Endothelial cell of umbilical vein (primary cell): ENCODE results near the gene CCNY. TPM values are rescaled to one million over a fixed set of nuclear protein-coding genes. Genes with fewer than 3 reads are reported as not detected.

Experiments used
- BruUV-seq: library from RNA; stranded (reverse); fragments of 400-500 nt; replicated peaks from 2 replicates; lab custom pipeline; 2021; lab: Mats Ljungman, UMichigan
- CTCF ChIA-PET: fragments of 300-600, 350-600 bp; sonication (Branson Sonifier 250); formaldehyde crosslinking; loops from one replicate; lab custom pipeline; 2021; ENCODE audit warnings: antibody characterized with exemption, inconsistent platforms; lab: Charles Lee
- POLR2A ChIA-PET: fragments of 300-600, 350-600 bp; sonication (Branson Sonifier 250); formaldehyde crosslinking; loops from one replicate; lab custom pipeline; 2021; ENCODE audit warnings: antibody characterized with exemption, inconsistent platforms; lab: Charles Lee
- DNase-seq: peaks from one replicate; pipeline ENCODE4 v3.0.0-alpha.2; 2011; ENCODE audit warnings: low read depth, low spot score
- FAIRE-seq: peaks from 2 replicates; lab custom pipeline; 2011; peaks lifted over from hg19 to GRCh38; lab: Jason Lieb, UNC
- H2AFZ ChIP-seq: 2 replicates; pipeline ENCODE4 v1.6.0; 2012; ENCODE audit warnings: low read depth, low read length, control low read depth, inconsistent platforms
- H3K27ac ChIP-seq: 2 replicates; pipeline ENCODE4 v1.5.1; 2011; ENCODE audit warnings: low read depth, mild to moderate bottlenecking, control low read depth, low read length, moderate library complexity; ENCODE audit not compliant: insufficient read depth
- H3K27me3 ChIP-seq, 2 experiments: 2 replicates each; pipeline versions ENCODE4 v1.6.0 to v1.6.1; 2011; ENCODE audit warnings: low read length in 2 of 2, mixed read lengths in 1 of 2; ENCODE audit not compliant: control insufficient read depth in 2 of 2, insufficient read depth in 2 of 2
- H3K36me3 ChIP-seq, 2 experiments: 2 replicates in 1 of 2; 3 replicates in 1 of 2; pipeline ENCODE4 v1.5.1; 2011; ENCODE audit warnings: low read length in 2 of 2, mild to moderate bottlenecking in 1 of 2, moderate library complexity in 1 of 2; ENCODE audit not compliant: control insufficient read depth in 2 of 2, insufficient read depth in 2 of 2; ENCODE audit errors: extremely low read depth in 1 of 2
- H3K4me1 ChIP-seq: 3 replicates; pipeline ENCODE4 v1.5.1; 2011; ENCODE audit warnings: mild to moderate bottlenecking, low read length; ENCODE audit not compliant: control insufficient read depth, insufficient read depth; ENCODE audit errors: extremely low read depth
- H3K4me2 ChIP-seq: 2 replicates; pipeline ENCODE4 v1.6.1; 2011; ENCODE audit warnings: low read length, control low read depth, mixed read lengths; ENCODE audit not compliant: insufficient read depth
- H3K4me3 ChIP-seq, 3 experiments: fragments of 200-600 bp in 1 of 3; sonication (generic), shearing (Covaris generic) in 1 of 3; replicated peaks in 1 of 3; 2 replicates each; pipeline ENCODE4 v1.5.1; 2011 to 2016; ENCODE audit warnings: control low read depth in 3 of 3, low read length in 3 of 3, mild to moderate bottlenecking in 2 of 3, inconsistent platforms in 1 of 3, low read depth in 1 of 3, moderate library complexity in 1 of 3; ENCODE audit not compliant: insufficient read depth in 1 of 3
- H3K79me2 ChIP-seq: 2 replicates; pipeline ENCODE4 v1.6.0; 2012; ENCODE audit warnings: low read length, inconsistent platforms; ENCODE audit not compliant: control insufficient read depth, insufficient read depth
- H3K9ac ChIP-seq: replicated peaks from 2 replicates; pipeline ENCODE3; 2011; ENCODE audit warnings: low read length, control low read depth; ENCODE audit not compliant: insufficient read depth; ENCODE audit errors: extremely low read depth
- H3K9me1 ChIP-seq: replicated peaks from 3 replicates; pipeline ENCODE4 v1.6.0; 2011; ENCODE audit warnings: mild to moderate bottlenecking, low read length; ENCODE audit not compliant: control insufficient read depth, insufficient read depth; ENCODE audit errors: extremely low read depth
- H3K9me3 ChIP-seq: replicated peaks from 2 replicates; pipeline ENCODE4 v1.5.1; 2012; ENCODE audit warnings: low read length, inconsistent platforms; ENCODE audit not compliant: control insufficient read depth, insufficient read depth
- H4K20me1 ChIP-seq: replicated peaks from 2 replicates; pipeline ENCODE3; 2011; ENCODE audit warnings: mild to moderate bottlenecking, low read length; ENCODE audit not compliant: control insufficient read depth, insufficient read depth; ENCODE audit errors: extremely low read depth
- EZH2 ChIP-seq: IDR thresholded peaks from 2 replicates; pipeline ENCODE4 v1.6.1; 2012; ENCODE audit warnings: borderline replicate concordance, low read depth, mild to moderate bottlenecking, moderate library complexity, low read length, inconsistent platforms; ENCODE audit not compliant: severe bottlenecking
- FOS ChIP-seq: IDR thresholded peaks from 2 replicates; pipeline ENCODE4 v1.6.1; 2011; ENCODE audit warnings: mild to moderate bottlenecking, low read length, moderate library complexity, borderline replicate concordance; ENCODE audit not compliant: insufficient read depth
- GATA2 ChIP-seq: IDR thresholded peaks from 2 replicates; pipeline ENCODE4 v1.7.0; 2011; ENCODE audit warnings: low read depth, mild to moderate bottlenecking, moderate library complexity, mixed read lengths, low read length; ENCODE audit not compliant: insufficient read length, insufficient read depth
- JUN ChIP-seq: IDR thresholded peaks from 2 replicates; pipeline ENCODE4 v1.6.1; 2011; ENCODE audit warnings: borderline replicate concordance, low read depth; ENCODE audit not compliant: insufficient read length, insufficient read depth
- MYC ChIP-seq: IDR thresholded peaks from one replicate; pipeline ENCODE4 v1.6.1; 2011; ENCODE audit warnings: mild to moderate bottlenecking, low read depth, low read length
- POLR2A ChIP-seq: IDR thresholded peaks from 2 replicates; pipeline ENCODE4 v1.6.1; 2012; ENCODE audit warnings: low read depth, mild to moderate bottlenecking, control low read depth, low read length
- POLR2AphosphoS5 ChIP-seq: IDR thresholded peaks from 2 replicates; pipeline ENCODE4 v1.6.1; 2012; ENCODE audit warnings: low read depth, mild to moderate bottlenecking, control low read depth, low read length, moderate library complexity; ENCODE audit not compliant: insufficient read depth
- dilution Hi-C: fragments of 300-500 bp; cut with MboI; formaldehyde crosslinking; loops from one replicate; pipeline ENCODE4 v1.15.0; 2019; ENCODE audit warnings: low sequenced_read_pairs; ENCODE audit not compliant: extremely low pct_ligation_motif_present
- intact Hi-C: fragments of 100-400 bp; cut with micrococcal nuclease; formaldehyde crosslinking; loops from one replicate; pipeline ENCODE4 v1.10.0; 2022
- polyA plus RNA-seq, 4 experiments: library from polyadenylated mRNA; depleted of rRNA in 3 of 4; stranded (reverse) in 3 of 4; unstranded in 1 of 4; fragments of >200 nt; gene quantifications; 2 replicates each; pipeline versions ENCODE4 v1.2.1 to v1.2.3, GENCODE V29; 2011 to 2012; ENCODE audit warnings: missing spikeins in 1 of 4
- total RNA-seq: library from RNA; stranded (reverse); gene quantifications from 2 replicates; pipeline ENCODE4 v1.2.3, GENCODE V29; 2021
- TF ChIP-seq, protein P1 (sequence below): IDR thresholded peaks from 2 replicates; pipeline ENCODE4 v1.6.1; 2011; ENCODE audit not compliant: insufficient read depth, insufficient read length
- TF ChIP-seq, protein P2 (sequence below), 2 donors: IDR thresholded peaks; 1 replicate in 1 of 2; 2 replicates in 1 of 2; pipeline ENCODE4 v1.5.1; 2011; ENCODE audit warnings: low read length in 2 of 2, mild to moderate bottlenecking in 2 of 2, moderate library complexity in 2 of 2, control low read depth in 1 of 2, inconsistent platforms in 1 of 2, low read depth in 1 of 2; ENCODE audit not compliant: insufficient read depth in 1 of 2; ENCODE audit errors: extremely low read depth in 1 of 2

Gene CCNY
- total and polyA plus RNA-seq, 2 donors (not counting 3 experiments of a cell fraction or from before 2014, with no cell fraction given) = 61.5 to 107 TPM

DNA sequence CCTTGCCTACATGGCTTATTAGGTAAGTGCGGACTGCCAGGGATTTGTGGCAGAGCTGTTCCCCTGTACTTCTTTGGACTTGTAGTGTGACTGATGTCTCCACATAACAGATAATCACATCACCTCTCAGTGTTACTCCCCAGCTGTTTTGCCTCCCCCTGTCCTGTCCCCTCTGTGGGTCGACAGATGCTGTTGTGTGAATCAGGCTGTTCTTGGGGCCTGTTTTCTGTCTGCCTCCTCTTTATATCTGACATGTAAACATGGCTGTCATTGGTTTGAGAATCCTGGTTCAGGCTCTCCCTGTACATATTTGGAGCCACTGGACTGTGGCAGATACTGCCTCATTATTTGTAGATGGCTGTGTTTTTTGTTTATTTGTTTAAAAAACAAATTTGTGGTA lies 22.7 kb downstream of the CCNY start:
- peaks cover 4% of the 10 kb centered on the region for H4K20me1 ChIP-seq
- no TSS peak for BruUV-seq
- CTCF ChIA-PET = interaction anchor here (0.9 to 1.6 kb wide), 3 partner anchors 13 to 91 kb away, joined by 3 read pairs; no protein-coding TSS in a partner anchor
- no peak overlapping the region for H3K9ac ChIP-seq
- intact Hi-C loops = no loop called here
- no peak for DNase-seq
- H3K79me2 ChIP-seq = peaks cover 95% of the 10 kb centered on the region
- no peaks in the 10 kb centered on the region for H3K4me1 ChIP-seq
- no peak overlapping the region for H2AFZ ChIP-seq
- H3K27ac ChIP-seq = no peak overlapping the region
- TF ChIP-seq JUN (no peak), POLR2AphosphoS5 (no peak), GATA2 (no peak), FOS (no peak), EZH2 (no peak), MYC (no peak), POLR2A (no peak)
- TF ChIP-seq, protein P1, sequence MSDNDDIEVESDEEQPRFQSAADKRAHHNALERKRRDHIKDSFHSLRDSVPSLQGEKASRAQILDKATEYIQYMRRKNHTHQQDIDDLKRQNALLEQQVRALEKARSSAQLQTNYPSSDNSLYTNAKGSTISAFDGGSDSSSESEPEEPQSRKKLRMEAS = no peak
- TF ChIP-seq, protein P2, sequence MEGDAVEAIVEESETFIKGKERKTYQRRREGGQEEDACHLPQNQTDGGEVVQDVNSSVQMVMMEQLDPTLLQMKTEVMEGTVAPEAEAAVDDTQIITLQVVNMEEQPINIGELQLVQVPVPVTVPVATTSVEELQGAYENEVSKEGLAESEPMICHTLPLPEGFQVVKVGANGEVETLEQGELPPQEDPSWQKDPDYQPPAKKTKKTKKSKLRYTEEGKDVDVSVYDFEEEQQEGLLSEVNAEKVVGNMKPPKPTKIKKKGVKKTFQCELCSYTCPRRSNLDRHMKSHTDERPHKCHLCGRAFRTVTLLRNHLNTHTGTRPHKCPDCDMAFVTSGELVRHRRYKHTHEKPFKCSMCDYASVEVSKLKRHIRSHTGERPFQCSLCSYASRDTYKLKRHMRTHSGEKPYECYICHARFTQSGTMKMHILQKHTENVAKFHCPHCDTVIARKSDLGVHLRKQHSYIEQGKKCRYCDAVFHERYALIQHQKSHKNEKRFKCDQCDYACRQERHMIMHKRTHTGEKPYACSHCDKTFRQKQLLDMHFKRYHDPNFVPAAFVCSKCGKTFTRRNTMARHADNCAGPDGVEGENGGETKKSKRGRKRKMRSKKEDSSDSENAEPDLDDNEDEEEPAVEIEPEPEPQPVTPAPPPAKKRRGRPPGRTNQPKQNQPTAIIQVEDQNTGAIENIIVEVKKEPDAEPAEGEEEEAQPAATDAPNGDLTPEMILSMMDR (IDR thresholded peaks at IDR 0.05; ENCODE audit: extremely low read depth in 1 of 2, insufficient read depth in 1 of 2, low read depth in 1 of 2, low read length in 2 of 2) = no peak
- no peaks in the 10 kb centered on the region for H3K9me1 ChIP-seq
- no peaks in the 10 kb centered on the region for H3K36me3 ChIP-seq
- FAIRE-seq = no peak
- no peak overlapping the region for H3K4me2 ChIP-seq
- no peaks in the 10 kb centered on the region for H3K9me3 ChIP-seq
- dilution Hi-C loops = no loop called here
- H3K4me3 ChIP-seq = no peak overlapping the region
- H3K27me3 ChIP-seq = no peaks in the 10 kb centered on the region
- POLR2A ChIA-PET = no interaction called here
